ENCODE results near the gene LSAMP. TPM values are rescaled to one million over a fixed set of nuclear protein-coding genes. Genes with fewer than 3 reads are reported as not detected.

Gene LSAMP
- total and polyA plus RNA-seq, 3 donors from 2014 or later = 3.1 to 10.3 (median 9.1) TPM

DNA sequence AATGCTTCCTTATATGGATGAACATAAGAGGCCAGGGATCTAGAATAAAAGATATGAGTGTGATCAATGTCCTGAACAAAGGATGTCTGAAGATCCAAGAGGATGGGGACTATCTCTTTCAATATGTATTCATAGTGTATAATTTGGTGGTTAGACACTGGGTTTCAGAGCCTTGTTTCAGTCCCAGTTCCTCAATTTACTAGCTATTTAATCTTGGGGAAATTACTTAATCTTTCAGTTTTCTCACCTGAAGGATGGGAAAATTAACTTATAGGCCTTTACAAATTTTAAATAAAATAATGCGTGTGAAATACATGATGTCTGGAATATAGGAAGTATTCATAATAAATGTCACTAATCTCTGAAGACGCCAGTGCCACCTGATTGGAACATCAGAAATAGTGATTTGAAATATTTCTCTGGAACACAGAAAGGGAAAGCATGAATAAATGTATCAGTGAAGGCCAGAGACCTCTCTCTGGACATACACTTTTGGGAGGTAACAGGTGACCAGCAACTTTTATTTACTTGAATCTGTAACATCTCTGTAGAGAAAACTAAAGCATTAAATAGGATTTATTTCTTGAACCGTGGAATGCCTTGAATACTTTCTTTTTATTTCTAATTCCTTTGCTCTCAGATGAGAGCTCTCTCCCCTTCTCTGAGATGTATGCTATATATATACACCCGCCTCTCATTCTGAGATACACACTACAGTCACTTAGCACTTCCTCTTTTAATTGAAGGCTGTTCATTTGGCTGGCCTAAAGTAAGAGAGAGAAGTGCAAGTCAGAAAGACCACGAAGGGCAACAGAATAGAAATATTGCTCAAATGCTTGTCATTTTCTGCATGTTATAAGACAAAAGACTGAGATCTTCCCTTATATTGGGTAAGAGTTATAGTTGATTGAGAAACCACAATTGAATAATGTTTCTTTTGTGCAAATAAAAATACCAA lies 407.1 kb downstream of the LSAMP start:
- DNase-seq = no peak
- Histone ChIP-seq H3K4me3 (no peak overlapping the region), H3K9me3 (no peaks in the 10 kb centered on the region), H3K36me3 (ENCODE audit: low read depth, missing control alignments) (no peaks in the 10 kb centered on the region), H3K27ac (no peak overlapping the region), H3K4me1 (no peaks in the 10 kb centered on the region), H3K27me3 (no peaks in the 10 kb centered on the region)
- WGBS, 2 donors = 86 to 92% methylated on average over 5 of the region's 5 CpGs
- intact Hi-C loops (cut with DNase I; ENCODE audit: low total_unique reads) = no loop called here
- TF ChIP-seq, protein P1, sequence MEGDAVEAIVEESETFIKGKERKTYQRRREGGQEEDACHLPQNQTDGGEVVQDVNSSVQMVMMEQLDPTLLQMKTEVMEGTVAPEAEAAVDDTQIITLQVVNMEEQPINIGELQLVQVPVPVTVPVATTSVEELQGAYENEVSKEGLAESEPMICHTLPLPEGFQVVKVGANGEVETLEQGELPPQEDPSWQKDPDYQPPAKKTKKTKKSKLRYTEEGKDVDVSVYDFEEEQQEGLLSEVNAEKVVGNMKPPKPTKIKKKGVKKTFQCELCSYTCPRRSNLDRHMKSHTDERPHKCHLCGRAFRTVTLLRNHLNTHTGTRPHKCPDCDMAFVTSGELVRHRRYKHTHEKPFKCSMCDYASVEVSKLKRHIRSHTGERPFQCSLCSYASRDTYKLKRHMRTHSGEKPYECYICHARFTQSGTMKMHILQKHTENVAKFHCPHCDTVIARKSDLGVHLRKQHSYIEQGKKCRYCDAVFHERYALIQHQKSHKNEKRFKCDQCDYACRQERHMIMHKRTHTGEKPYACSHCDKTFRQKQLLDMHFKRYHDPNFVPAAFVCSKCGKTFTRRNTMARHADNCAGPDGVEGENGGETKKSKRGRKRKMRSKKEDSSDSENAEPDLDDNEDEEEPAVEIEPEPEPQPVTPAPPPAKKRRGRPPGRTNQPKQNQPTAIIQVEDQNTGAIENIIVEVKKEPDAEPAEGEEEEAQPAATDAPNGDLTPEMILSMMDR (IDR thresholded peaks at IDR 0.05) = no peak
- no peak for TF ChIP-seq POLR2A (IDR thresholded peaks at IDR 0.05)

DNA sequence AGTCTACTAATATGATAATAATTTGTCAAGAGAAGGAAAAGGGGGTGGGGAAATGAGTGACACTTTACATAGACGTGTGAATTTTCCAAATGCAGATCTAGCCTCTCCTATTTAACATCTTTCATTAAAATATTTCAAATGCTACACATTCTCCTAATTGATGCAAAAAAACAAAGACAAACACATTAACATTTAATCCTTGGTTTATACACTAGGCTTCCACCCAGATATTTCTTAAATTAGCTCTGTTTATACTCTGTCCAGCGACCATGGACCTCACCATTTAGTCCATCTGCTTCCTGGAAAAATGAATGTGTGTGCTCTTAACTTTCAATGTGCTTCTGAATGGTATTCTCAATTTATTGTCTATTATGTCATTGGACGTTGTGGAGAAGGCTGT lies 409.9 kb downstream of the LSAMP start:
- no peak for DNase-seq
- no peaks in the 10 kb centered on the region for H3K4me1 ChIP-seq
- no peak overlapping the region for H3K27ac ChIP-seq
- intact Hi-C loops (cut with DNase I; ENCODE audit: low total_unique reads) = no loop called here
- TF ChIP-seq POLR2A (IDR thresholded peaks at IDR 0.05) = no peak
- TF ChIP-seq, protein P1 (IDR thresholded peaks at IDR 0.05) = no peak
- H3K36me3 ChIP-seq (ENCODE audit: low read depth, missing control alignments) = no peaks in the 10 kb centered on the region
- no peaks in the 10 kb centered on the region for H3K27me3 ChIP-seq
- H3K4me3 ChIP-seq = no peak overlapping the region
- WGBS, 2 donors = 79 to 80% methylated on average over 3 of the region's 3 CpGs
- H3K9me3 ChIP-seq = no peaks in the 10 kb centered on the region

DNA sequence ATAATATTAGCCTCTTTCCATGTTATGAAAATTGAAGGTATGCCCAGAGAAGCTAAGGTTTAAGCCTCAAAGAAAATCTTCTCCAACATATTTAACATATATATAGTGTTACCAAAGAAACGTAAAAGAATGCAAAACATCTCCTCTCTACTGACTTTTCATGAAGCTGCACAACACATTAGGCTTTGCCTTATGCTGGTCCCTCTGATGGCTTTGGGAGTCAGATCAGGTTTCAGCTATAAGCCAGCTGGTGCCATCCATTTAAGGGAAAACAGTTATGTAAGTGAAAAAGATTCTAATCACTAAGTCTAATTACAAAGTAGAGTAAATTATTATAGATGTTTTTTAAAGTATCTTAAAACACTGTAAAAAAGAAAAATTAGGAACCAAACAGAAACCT lies 410.5 kb downstream of the LSAMP start:
- Histone ChIP-seq H3K27me3 (no peaks in the 10 kb centered on the region), H3K4me3 (no peak overlapping the region), H3K9me3 (no peaks in the 10 kb centered on the region), H3K4me1 (no peaks in the 10 kb centered on the region), H3K36me3 (ENCODE audit: low read depth, missing control alignments) (no peaks in the 10 kb centered on the region), H3K27ac (no peak overlapping the region)
- 58 to 62% methylated on average over 1 of the region's 1 CpG for WGBS, 2 donors
- DNase-seq = no peak
- intact Hi-C loops (cut with DNase I; ENCODE audit: low total_unique reads) = no loop called here
- TF ChIP-seq, protein P1 (IDR thresholded peaks at IDR 0.05) = no peak
- TF ChIP-seq POLR2A (IDR thresholded peaks at IDR 0.05) = no peak

DNA sequence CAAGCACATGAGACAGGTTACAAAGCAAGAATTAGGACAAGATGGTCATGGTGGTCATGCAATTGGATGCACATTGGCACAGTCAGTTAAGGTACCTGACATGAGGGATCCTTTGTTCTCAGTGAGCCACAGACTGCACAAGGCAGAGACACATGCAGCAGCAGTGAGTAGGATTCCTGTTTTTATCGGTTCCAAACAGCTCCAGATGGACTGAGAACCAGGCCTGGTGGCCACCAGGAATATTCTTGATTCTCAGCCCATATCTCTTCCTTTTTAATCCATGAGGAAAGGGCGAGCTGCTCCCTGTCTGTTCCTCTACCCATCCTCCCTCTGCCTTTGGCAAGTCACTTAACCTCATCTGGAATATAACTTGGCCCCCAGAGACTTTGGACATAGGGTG lies 411.2 kb downstream of the LSAMP start:
- H3K4me1 ChIP-seq = no peaks in the 10 kb centered on the region
- no peaks in the 10 kb centered on the region for H3K9me3 ChIP-seq
- H3K4me3 ChIP-seq = no peak overlapping the region
- no peak for DNase-seq
- TF ChIP-seq POLR2A (IDR thresholded peaks at IDR 0.05) = no peak
- TF ChIP-seq, protein P1 (IDR thresholded peaks at IDR 0.05) = no peak
- H3K36me3 ChIP-seq (ENCODE audit: low read depth, missing control alignments) = no peaks in the 10 kb centered on the region
- intact Hi-C loops (cut with DNase I; ENCODE audit: low total_unique reads) = no loop called here
- H3K27ac ChIP-seq = no peak overlapping the region
- WGBS, 2 donors = 59 to 86% methylated on average over 2 of the region's 2 CpGs
- no peaks in the 10 kb centered on the region for H3K27me3 ChIP-seq
